ENCODE measurements around the gene MCC.

Gene MCC

GRCh38 chr5:113236536-113237288 is 251.5 kb downstream of the MCC start:
- no peaks in the 10 kb centered on the region; the same call in 1 of the 2 replicates for H3K27me3 ChIP-seq (replicated peaks; ENCODE audit: control insufficient read depth, insufficient read depth, low read length)
- no peak for DNase-seq (ENCODE audit: extremely low read depth, insufficient read length)
- H3K4me3 ChIP-seq (replicated peaks; ENCODE audit: low read depth, low read length) = no peak overlapping the region
- no peaks in the 10 kb centered on the region for H3K36me3 ChIP-seq (ENCODE audit: control insufficient read depth, insufficient read depth, low read length)
- no peak for TF ChIP-seq CTCF (IDR thresholded peaks at IDR 0.05; ENCODE audit: insufficient read depth, low read length, poor library complexity, severe bottlenecking)

- no peak overlapping the region for H3K4me3 ChIP-seq (replicated peaks; ENCODE audit: low read depth, low read length)
- H3K27me3 ChIP-seq (replicated peaks; ENCODE audit: control insufficient read depth, insufficient read depth, low read length) = no peaks in the 10 kb centered on the region; the same call in none of the 2 replicates
- no peaks in the 10 kb centered on the region for H3K36me3 ChIP-seq (ENCODE audit: control insufficient read depth, insufficient read depth, low read length)
- TF ChIP-seq CTCF (IDR thresholded peaks at IDR 0.05; ENCODE audit: insufficient read depth, low read length, poor library complexity, severe bottlenecking) = no peak
- DNase-seq (ENCODE audit: extremely low read depth, insufficient read length) = no peak
These were observed 252.4 kb downstream of the MCC start for GRCh38 chr5:113235884-113236283.

DNA sequence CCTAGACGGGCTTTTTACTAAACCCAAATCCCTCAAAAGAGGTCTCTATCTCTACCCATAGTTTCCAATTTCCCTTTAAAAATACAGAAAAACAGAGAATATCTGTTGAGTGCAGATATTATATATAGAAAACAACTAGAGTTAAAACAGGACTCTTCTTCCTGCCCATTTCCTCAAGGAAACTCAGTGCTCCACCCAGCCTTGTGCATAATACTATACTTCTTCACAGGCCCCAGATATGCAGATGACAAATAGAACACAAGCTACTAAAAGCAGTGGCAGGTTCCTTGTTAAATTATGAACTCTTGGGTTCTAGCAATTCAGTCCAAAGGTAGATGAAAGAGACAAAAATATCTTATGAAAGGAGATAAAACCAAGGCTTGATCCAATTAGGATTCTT is 253.7 kb downstream of the MCC start:
- no peak for DNase-seq (ENCODE audit: extremely low read depth, insufficient read length)
- no peak overlapping the region for H3K4me3 ChIP-seq (replicated peaks; ENCODE audit: low read depth, low read length)

DNA sequence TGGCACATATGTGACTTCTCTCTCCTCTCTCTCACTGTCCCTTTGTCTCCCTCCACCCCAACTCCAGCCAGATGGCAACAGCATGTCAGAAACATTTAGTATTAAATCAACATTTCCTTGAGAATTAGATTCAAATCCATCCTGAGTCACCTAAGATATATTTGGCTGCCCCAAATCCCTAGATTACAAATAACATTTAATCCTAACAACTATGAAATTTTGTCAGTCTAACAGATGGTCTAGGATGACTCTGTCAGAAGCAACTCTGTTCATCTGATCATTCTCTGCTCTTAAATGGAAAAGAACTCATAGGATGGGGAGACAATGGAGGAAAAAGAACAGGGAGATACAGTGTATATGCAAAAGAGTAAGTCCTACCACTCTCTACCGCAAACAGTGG is 254.6 kb downstream of the MCC start:
- no peaks in the 10 kb centered on the region for H3K36me3 ChIP-seq (ENCODE audit: control insufficient read depth, insufficient read depth, low read length)
- no peak overlapping the region for H3K4me3 ChIP-seq (replicated peaks; ENCODE audit: low read depth, low read length)
- no peaks in the 10 kb centered on the region; the same call in none of the 2 replicates for H3K27me3 ChIP-seq (replicated peaks; ENCODE audit: control insufficient read depth, insufficient read depth, low read length)
- no peak for TF ChIP-seq CTCF (IDR thresholded peaks at IDR 0.05; ENCODE audit: insufficient read depth, low read length, poor library complexity, severe bottlenecking)
- DNase-seq (ENCODE audit: extremely low read depth, insufficient read length) = no peak

More for the DNA sequence above, 253.7 kb downstream of the MCC start:
- Histone ChIP-seq H3K36me3 (ENCODE audit: control insufficient read depth, insufficient read depth, low read length) (no peaks in the 10 kb centered on the region), H3K27me3 (replicated peaks; ENCODE audit: control insufficient read depth, insufficient read depth, low read length) (no peaks in the 10 kb centered on the region; the same call in none of the 2 replicates)
- no peak for TF ChIP-seq CTCF (IDR thresholded peaks at IDR 0.05; ENCODE audit: insufficient read depth, low read length, poor library complexity, severe bottlenecking)

DNA sequence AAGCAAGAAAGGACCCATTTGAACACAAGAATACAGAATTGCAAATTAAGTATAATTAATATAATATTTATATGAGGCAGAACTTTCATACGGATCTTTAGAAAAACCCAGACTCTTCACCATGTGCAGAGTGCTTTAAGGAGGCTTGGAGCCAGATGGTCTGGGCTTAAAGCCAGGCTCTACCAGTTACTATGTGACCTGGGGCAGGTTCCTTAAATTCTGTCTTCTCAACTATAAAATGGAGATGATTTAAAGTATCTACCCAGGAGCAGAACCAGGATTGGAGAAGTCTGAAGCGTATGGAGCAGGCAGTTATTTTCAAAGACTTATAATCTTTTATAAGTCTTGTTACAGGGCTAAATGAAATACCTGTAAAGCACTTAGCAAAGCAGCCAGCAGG is 255.6 kb downstream of the MCC start:
- DNase-seq (ENCODE audit: extremely low read depth, insufficient read length) = no peak
- Histone ChIP-seq H3K27me3 (replicated peaks; ENCODE audit: control insufficient read depth, insufficient read depth, low read length) (no peaks in the 10 kb centered on the region; the same call in none of the 2 replicates), H3K4me3 (replicated peaks; ENCODE audit: low read depth, low read length) (no peak overlapping the region), H3K36me3 (ENCODE audit: control insufficient read depth, insufficient read depth, low read length) (no peaks in the 10 kb centered on the region)
- TF ChIP-seq CTCF (IDR thresholded peaks at IDR 0.05; ENCODE audit: insufficient read depth, low read length, poor library complexity, severe bottlenecking) = no peak

All from GM06990 (cell line).